GM23248 (cell line): ENCODE results near the gene PLCH1.

Source experiments
- EZH2 ChIP-seq: fragments of 200-600 bp; sonication (generic); IDR thresholded peaks from 2 replicates; pipeline ENCODE4 v1.6.1; 2018; ENCODE audit warnings: antibody characterized with exemption, mild to moderate bottlenecking; ENCODE audit not compliant: insufficient read depth, poor library complexity, severe bottlenecking
- EZH2phosphoT487 ChIP-seq: fragments of 200-600 bp; sonication (generic); IDR thresholded peaks from 2 replicates; pipeline ENCODE4 v1.6.1; 2018; ENCODE audit warnings: antibody characterized with exemption, moderate library complexity, mild to moderate bottlenecking, low read depth; ENCODE audit not compliant: insufficient read depth

DNA sequence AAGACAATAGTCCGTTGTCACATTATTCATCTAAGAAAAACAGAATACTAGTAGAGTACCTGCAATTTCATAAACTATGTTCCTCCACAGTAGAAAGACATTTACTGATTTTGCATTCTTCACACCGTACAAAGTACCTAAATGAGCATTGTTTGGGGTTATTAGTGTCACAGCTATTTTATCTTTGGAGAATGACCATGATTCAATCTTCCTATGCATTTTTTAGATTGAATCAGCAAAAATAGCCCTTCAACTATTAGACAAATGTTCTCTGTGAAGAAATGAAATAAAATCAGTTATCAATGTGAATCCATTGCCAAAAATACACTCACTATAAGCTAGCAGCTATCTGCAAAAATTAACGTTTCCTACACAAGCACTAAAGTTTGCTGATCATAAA is 176.6 kb downstream of the PLCH1 start:
- TF ChIP-seq EZH2, result no peak
- TF ChIP-seq EZH2phosphoT487, result no peak
